ENCODE results near the gene GRIP2.

Gene GRIP2

DNA sequence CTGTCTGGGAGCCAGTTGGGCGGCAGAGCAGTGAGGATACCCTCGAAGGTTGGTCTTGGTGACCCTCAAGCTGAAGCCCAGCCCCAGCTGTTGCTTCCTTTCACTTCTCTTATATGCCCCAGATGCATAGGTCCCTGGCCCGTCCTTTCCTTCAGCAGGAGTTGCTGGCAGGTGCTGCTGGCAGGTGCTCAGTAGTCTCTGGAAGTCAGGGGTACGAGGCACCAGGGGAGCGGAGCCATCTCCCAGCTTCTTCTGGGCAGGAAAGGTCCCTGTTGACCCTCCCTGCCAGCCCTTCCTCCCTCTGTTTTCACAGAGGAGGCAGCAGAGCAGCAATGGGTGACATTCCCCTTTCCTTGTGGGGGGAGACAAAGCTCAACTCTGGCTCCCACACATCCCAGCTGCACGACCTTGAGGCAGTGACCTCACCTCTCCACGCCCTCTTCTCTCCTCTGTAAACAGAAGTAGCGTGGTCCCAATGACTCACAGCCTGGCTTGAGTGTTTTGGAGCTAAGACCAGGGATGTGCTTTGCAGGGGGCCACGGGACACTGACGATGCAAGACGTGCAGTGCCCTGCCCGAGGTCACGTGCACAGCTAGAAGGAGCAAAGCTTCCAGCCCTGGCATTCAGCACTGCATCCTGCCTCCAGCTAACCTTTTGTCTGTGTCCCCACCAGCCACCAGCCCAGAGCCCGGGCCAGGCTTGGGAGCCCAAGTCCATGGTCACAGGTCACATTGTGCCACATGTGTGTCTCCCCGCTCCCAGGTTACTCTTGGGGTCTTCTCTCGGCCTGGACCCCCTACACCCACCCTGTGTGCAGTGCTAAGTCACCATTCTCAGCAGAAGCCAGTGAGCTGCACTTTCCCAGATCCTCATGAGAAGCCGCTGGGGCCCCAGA, 88.0 kb downstream of the GRIP2 start:
- no peak for DNase-seq (ENCODE audit: low spot score)

DNA sequence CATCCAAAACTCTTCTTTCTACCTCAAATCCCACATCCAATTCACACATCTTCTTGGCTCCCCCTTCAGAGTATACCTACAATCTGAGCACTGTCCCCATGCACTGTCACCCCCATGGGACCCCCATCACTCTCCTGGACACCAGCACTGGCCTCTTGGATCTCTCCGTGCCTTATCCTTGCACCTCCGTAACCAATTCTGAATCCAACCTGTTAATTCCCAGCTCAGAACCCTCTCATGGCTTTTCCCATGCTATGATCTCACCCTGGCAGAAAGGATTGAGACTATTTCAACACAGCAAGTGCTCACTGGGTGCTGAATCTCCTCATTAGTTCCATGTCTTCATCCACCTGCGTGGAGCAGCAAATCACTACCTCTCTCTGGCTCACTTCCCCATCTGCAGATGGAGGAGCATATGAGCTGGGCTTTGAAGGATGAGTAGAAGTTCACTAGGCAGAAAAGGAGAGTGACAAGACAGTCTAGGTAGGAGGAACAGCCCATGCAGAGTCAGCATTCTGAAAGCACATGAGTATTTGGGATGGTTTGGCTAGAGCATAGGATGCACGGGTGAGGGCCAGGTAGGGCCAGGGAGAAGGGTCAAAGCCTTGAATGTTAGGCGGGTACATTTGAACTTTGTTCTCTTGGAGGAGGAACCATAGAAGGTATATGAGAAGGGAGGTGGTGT, 89.1 kb downstream of the GRIP2 start:
- no peak for DNase-seq (ENCODE audit: low spot score)

DNA sequence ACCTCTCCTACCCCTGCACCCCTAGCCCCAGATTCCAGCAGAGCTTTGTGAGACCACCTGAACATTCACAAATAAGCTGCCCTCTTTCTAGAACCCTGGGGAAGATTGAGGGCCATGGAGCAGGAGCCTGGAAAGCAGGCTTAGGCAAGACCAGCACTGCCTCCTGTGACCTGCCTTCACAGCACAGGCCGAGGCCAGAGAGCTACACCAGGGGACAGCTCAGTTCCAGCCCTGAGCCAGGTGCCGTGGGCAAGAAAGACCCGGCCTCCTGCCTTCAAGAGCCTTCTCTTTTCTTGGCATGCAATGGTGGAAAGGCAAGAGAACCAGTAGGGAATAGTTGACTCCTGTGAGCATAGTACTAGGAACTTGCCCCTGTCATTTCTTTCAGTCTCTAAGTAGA, 89.6 kb downstream of the GRIP2 start:
- DNase-seq (ENCODE audit: low spot score) = no peak

DNA sequence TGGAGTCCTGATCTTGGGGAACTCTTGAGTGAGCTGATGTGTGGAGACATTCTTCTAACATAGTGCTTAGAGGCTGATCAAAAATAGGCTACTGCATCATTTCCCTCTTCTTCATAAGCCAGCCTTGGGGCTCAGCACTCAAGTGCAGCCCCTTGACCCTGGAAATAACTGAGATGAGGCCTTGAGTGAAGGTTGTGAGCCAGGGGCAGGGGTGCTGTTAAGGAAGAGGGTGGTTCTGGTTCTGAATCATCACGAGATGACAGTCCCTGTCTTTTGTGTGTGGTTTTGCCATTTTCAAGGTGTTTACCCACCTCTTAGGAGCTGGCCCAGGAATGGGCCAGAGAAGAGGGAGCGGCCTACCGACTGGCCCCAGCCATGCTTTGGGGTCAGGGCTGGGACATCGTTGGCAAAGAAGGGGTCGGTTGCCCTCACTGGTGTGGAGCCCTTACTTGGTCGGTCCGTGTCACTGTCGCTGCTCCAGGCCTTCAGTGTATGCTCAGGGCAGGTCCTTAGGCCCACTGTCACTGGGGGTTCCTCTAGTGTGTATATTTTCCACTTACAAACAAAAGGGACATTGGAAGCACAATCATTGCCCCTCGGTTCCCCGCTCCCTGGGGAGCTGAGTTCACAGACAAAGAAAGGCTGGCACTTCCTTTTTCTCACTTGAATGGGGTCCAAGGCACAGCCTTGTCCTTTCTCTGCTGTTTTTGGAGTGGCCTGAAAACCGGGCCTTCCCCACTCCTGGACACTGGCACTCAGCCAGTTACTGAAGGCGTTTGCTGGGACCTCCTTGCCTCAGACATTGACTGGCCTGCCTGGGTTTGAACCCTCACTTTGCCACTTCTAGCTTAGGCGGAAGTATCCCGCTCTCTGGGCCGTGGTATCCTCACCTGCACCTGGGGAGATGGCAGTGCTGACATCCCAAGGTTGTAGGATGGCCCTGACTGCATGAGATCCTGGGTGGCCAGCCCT, 91.1 kb downstream of the GRIP2 start:
- DNase-seq (ENCODE audit: low spot score) = no peak

DNA sequence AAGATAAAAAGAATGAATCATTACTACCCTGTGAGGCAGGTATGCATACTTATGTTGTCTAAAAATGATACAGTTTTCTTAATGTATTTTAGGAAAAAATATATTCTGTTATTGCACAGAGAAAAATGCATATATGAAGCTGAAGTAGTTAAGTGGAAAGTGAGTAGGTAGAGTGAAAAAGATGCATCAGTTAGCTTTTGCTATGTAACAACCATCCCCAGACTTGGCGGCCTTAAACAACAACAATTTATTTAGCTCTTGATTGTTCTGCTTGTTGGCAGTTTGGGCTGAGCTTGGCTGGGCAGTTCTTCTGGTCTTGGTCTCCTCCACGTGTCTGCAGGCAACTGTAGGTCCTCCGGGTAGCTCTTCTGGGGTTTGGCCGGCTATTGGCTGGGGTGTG, 92.1 kb downstream of the GRIP2 start:
- DNase-seq (ENCODE audit: low spot score) = no peak

DNA sequence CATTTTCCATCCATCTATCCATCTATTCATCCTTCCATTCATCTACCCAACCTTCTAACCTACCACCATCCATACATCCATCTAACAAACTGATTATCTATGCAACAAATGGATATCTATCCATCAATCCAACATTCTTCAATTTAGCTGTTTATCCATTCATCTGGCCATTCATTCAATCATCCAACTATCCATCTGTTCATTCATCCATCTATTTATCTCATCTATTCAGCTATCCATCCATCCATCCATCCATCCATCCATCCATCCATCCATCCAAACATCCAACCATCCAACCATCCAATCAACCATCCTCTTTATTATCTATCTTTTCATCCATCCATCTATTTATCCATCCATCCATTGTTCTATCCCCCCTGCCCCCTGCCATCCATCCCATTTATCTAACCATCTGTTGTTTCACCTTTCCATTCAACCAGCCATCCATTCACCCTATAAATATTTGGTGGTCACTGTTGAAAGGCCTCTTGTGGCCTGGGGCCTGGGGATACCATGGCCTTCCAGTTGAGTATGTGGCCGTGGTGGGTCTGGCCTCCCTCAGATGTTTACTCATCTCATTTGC, 93.1 kb downstream of the GRIP2 start:
- DNase-seq (ENCODE audit: low spot score) = no peak

DNA sequence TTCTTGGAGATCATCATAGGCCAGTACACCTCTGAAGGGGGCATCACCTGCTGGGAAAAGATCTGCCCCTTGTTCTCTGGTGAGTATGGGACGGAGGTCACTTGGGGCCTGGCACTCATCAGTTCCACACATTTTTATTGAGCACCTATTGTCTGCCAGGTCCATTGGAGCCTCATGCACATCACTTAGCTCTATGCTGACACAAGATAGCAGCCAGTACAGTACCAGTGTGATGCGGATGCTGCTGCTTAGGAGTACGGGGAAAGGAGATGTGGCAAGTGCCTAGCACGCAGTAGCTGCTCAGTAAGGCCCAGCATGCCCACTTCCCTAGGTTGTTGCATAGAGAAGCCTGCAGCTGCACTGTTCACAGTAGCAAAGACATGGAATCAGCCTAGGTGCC, 94.4 kb downstream of the GRIP2 start:
- no peak for DNase-seq (ENCODE audit: low spot score)

DNA sequence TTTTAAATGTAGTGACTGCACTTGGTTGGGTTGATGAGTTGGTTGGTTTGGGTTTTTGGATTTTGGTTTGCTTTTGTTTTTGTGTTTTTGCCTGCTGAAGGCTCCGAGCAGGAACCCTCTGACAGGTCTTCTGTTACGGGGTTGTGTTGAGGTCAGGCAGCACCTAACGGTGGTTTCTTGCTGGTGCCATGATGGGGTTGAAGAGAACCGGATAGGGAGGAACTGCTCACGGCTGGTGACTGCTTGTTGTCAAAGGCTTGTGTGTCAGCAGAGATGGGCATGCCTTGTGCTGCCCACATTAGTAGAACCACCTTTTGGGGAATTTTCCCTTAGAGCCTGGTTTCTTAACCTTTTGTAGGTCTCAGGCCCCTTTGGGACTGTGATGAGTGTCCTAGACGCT, 95.8 kb downstream of the GRIP2 start:
- no peak for DNase-seq (ENCODE audit: low spot score)

DNA sequence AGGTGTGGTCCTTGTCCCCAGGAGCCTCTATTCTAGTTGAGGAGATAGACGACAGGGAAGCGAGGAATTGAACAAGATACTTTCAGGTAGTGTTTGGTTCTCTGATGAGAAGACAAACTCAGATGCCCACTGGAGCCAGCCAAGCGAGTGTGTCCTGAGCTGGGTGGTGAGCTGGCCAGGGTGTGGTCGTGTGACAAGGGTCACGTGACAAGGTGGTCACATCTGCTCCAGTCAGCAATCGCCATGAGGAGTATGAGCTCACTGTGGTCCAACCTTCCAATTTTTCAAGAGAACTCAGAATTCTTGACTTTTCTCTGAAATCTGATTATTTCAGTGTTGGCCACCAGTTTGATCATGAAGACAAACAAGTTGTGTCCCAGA, 98.2 kb downstream of the GRIP2 start:
- DNase-seq (ENCODE audit: low spot score) = no peak

DNA sequence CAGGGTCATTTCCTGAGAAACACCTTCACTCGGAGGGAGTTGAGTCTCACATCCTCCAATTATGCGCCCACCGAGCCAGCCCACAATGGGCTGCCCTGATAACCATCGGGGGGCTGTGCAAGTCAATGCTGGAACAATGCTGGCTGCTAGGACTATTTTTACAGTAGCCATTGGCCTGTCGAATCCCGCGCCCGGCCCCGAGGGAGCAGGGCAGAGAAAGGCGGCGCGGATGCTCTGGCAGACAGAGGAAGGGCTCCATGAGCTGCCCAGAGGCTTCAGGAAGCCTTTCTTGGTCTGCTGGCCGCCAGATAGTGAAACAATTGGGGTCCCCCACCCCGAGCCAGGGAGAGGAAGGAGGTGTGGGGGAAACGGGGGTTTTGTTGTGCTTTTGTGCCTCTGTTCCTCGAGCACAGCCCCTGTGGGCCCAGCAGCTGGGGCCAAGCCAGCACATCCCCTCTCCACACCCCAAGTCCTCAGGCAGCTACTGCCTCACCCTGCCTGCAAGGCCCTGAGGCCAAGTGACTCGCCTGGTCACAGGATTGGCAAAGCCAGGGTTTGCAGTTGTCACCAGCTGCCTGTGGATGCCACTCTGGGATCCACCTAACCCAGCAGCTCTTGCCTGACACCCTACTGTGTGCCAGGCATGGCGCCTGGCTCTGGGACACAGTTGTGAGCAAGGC, 98.8 kb downstream of the GRIP2 start:
- no peak for DNase-seq (ENCODE audit: low spot score)

DNA sequence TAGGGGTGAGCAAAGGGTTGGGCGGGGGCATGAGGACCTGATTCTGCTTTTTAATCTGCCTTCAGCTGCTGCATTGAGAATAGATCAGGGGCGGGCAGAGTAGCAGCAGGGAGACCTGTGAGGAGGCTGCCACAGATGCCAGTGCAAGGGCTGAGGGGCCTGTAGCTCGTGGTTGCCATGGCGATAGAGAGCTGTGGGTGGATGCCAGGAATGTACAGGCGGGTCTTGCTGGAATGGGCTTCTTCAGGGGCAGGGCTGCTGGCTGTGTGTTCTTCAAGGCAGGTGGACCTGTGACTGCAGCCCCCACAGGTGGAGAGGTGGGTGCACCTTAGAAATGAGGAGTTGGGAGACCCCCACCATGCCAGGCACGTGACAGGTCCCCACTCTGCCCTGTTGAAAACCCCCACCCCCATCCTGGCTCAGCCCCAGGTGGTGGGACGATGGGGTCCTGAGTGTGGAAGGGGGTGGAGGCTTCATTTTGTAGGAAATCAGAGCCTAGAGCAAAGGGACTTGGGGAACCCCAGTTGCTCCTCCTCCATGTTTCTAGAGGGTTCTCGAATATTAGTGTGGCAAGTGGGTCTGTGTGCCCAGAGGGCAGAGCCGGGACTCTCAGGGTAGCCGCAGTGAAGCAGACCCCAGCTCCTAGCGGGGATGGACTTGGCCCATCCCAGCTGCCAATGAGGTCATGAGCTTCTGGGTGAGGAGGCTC, 99.5 kb downstream of the GRIP2 start:
- DNase-seq (ENCODE audit: low spot score) = peak; percentile 66

DNA sequence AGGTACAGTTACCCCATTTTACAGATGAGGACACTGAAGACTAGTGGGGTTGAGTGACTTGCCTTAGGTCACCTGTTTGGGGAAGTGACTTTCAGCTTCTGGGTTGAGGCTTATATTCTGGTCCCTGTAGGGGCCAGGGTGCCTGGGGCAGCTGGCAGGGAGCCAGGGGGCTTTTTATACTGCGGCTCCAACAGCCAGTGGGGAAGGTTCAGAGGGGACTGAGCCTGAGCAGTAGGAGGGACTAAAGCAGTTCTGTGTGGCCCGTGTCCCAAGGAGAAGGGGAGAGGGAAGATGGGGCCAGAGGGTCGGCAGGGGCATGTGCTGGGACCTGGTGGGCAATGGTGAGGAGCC, 100.0 kb downstream of the GRIP2 start:
- no peak for DNase-seq (ENCODE audit: low spot score)

DNA sequence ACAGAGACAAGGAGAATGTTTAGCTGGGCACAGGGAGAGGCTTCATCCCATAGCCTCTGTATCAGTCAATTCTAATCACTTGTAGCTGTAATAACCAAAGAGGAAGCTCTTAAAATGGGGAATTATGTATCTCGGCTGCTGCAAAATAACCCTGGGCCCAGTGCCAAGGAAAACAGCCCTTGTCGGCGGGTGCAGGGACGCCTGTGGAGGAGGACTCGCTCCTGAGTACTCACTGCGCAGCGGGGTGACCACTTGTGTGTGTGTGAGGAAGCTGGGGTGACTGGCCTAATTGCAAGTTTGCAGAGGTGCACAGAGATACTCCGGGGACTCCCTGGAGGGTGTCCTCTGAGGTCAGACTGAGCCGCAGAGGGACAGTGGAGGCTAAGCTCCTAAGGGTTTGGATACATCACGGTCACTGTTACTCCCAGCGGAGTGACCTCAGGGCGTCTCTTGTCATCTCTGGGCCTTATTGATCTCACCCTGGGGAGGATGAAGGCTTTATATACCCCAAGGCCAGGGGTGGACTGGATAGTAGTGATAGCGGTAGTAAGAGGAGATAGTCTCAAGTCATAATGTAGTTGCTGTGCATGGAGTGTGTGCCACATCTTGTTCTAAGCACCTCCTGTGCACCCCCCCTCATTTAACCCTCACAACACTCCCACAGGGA, 100.5 kb downstream of the GRIP2 start:
- peak; percentile 76 for DNase-seq (ENCODE audit: low spot score)
